Adipocyte (in vitro differentiated cells): ENCODE measurements around the gene DOK7.

ENCODE experiments used
- DNase-seq: peaks from one replicate; pipeline ENCODE4 v3.0.0-alpha.2; 2015; ENCODE audit warnings: low read depth
- H3K27me3 ChIP-seq: replicated peaks from 2 replicates; pipeline ENCODE4 v1.7.0; 2013; ENCODE audit warnings: mild to moderate bottlenecking, low read length, moderate library complexity; ENCODE audit not compliant: control insufficient read depth, insufficient read depth
- H3K36me3 ChIP-seq: 2 replicates; pipeline ENCODE4 v1.7.0; 2013; ENCODE audit warnings: low read length, mild to moderate bottlenecking, moderate library complexity; ENCODE audit not compliant: control insufficient read depth, insufficient read depth, severe bottlenecking
- H3K4me1 ChIP-seq: 2 replicates; pipeline ENCODE4 v1.7.0; 2013; ENCODE audit warnings: mild to moderate bottlenecking, low read length, moderate library complexity; ENCODE audit not compliant: control insufficient read depth, insufficient read depth
- H3K4me3 ChIP-seq: 2 replicates; pipeline ENCODE4 v1.7.0; 2013; ENCODE audit warnings: mild to moderate bottlenecking, low read length, moderate library complexity
- H3K9ac ChIP-seq: 2 replicates; pipeline ENCODE4 v1.7.0; 2013; ENCODE audit warnings: mild to moderate bottlenecking, low read length, moderate library complexity
- H3K9me3 ChIP-seq: 2 replicates; pipeline ENCODE4 v1.7.0; 2013; ENCODE audit warnings: mild to moderate bottlenecking, low read length, moderate library complexity; ENCODE audit not compliant: control insufficient read depth

The DOK7 gene

GRCh38 chr4:3475041-3475712, 12.1 kb downstream of the DOK7 start:
- H3K9me3 ChIP-seq = no peaks in the 10 kb centered on the region
- H3K9ac ChIP-seq = no peak overlapping the region
- H3K27me3 ChIP-seq = peaks cover 45% of the 10 kb centered on the region
- H3K36me3 ChIP-seq = no peaks in the 10 kb centered on the region
- DNase-seq = no peak
- no peaks in the 10 kb centered on the region for H3K4me1 ChIP-seq
- no peak overlapping the region for H3K4me3 ChIP-seq

- H3K36me3 ChIP-seq = no peaks in the 10 kb centered on the region
- DNase-seq = no peak
- H3K27me3 ChIP-seq = peaks cover 40% of the 10 kb centered on the region
- no peaks in the 10 kb centered on the region for H3K9me3 ChIP-seq
- H3K9ac ChIP-seq = no peak overlapping the region
- no peak overlapping the region for H3K4me3 ChIP-seq
- no peaks in the 10 kb centered on the region for H3K4me1 ChIP-seq
Observed at GRCh38 chr4:3475713-3476260, 12.7 kb downstream of the DOK7 start.

- Histone ChIP-seq H3K4me3 (no peak overlapping the region), H3K9me3 (no peaks in the 10 kb centered on the region), H3K36me3 (no peaks in the 10 kb centered on the region), H3K27me3 (peaks cover 35% of the 10 kb centered on the region), H3K9ac (no peak overlapping the region), H3K4me1 (no peaks in the 10 kb centered on the region)
- DNase-seq = no peak
Observed at GRCh38 chr4:3476341-3476747, 13.2 kb downstream of the DOK7 start.

GRCh38 chr4:3476936-3477749, 14.0 kb downstream of the DOK7 start:
- H3K9me3 ChIP-seq = no peaks in the 10 kb centered on the region
- no peak overlapping the region for H3K4me3 ChIP-seq
- peaks cover 27% of the 10 kb centered on the region for H3K27me3 ChIP-seq
- no peak overlapping the region for H3K9ac ChIP-seq
- no peak for DNase-seq
- H3K36me3 ChIP-seq = no peaks in the 10 kb centered on the region
- H3K4me1 ChIP-seq = no peaks in the 10 kb centered on the region

GRCh38 chr4:3477750-3478430, 14.8 kb downstream of the DOK7 start:
- Histone ChIP-seq H3K9me3 (no peaks in the 10 kb centered on the region), H3K27me3 (peaks cover 24% of the 10 kb centered on the region), H3K4me1 (no peaks in the 10 kb centered on the region), H3K36me3 (no peaks in the 10 kb centered on the region), H3K4me3 (no peak overlapping the region), H3K9ac (no peak overlapping the region)
- DNase-seq = no peak

- Histone ChIP-seq H3K9ac (no peak overlapping the region), H3K36me3 (no peaks in the 10 kb centered on the region), H3K4me3 (no peak overlapping the region), H3K4me1 (peaks cover 4% of the 10 kb centered on the region), H3K9me3 (no peaks in the 10 kb centered on the region), H3K27me3 (peaks cover 24% of the 10 kb centered on the region)
- no peak for DNase-seq
Observed at GRCh38 chr4:3478446-3479357, 15.6 kb downstream of the DOK7 start.

- H3K27me3 ChIP-seq = peaks cover 20% of the 10 kb centered on the region
- H3K9ac ChIP-seq = no peak overlapping the region
- no peaks in the 10 kb centered on the region for H3K9me3 ChIP-seq
- peaks cover 9% of the 10 kb centered on the region for H3K4me1 ChIP-seq
- no peaks in the 10 kb centered on the region for H3K36me3 ChIP-seq
- DNase-seq = no peak
- no peak overlapping the region for H3K4me3 ChIP-seq
Observed at GRCh38 chr4:3479358-3480101, 16.4 kb downstream of the DOK7 start.

GRCh38 chr4:3480528-3481112, 17.5 kb downstream of the DOK7 start:
- no peak overlapping the region for H3K4me3 ChIP-seq
- no peaks in the 10 kb centered on the region for H3K9me3 ChIP-seq
- peaks cover 9% of the 10 kb centered on the region for H3K4me1 ChIP-seq
- no peaks in the 10 kb centered on the region for H3K36me3 ChIP-seq
- no peak overlapping the region for H3K9ac ChIP-seq
- DNase-seq = peak; percentile 81
- H3K27me3 ChIP-seq = peaks cover 14% of the 10 kb centered on the region

GRCh38 chr4:3481113-3481531, 18.0 kb downstream of the DOK7 start:
- Histone ChIP-seq H3K27me3 (peaks cover 19% of the 10 kb centered on the region), H3K36me3 (no peaks in the 10 kb centered on the region), H3K4me1 (peaks cover 9% of the 10 kb centered on the region), H3K9ac (no peak overlapping the region), H3K9me3 (no peaks in the 10 kb centered on the region), H3K4me3 (no peak overlapping the region)
- no peak for DNase-seq
